Right renal cortex interstitium (tissue), 3 donors: Measurements from ENCODE around the gene TOP3B. TPM values are rescaled to one million over a fixed set of nuclear protein-coding genes. Genes with fewer than 3 reads are reported as not detected.
"Not testable (repeated sequence)": the region's sequence is repeated elsewhere in the genome, so short reads cannot be mapped to it uniquely, and the experiment has no call there.

ENCODE experiments used
- DNase-seq, 3 donors: peaks; one replicate each; pipeline ENCODE4 v3.0.0-alpha.2; 2013; ENCODE audit warnings: low read depth in 3 of 3, low spot score in 2 of 3
- polyA plus RNA-seq, 3 donors: library from polyadenylated mRNA; unstranded; fragments of 120-200 nt; gene quantifications; one replicate each; pipeline ENCODE4 v1.2.1, GENCODE V29; 2013; ENCODE audit not compliant: insufficient read length in 3 of 3

Gene TOP3B
- polyA plus RNA-seq, 3 donors, result 22.4 to 27.8 (median 22.9) TPM

GRCh38 chr22:21932347-21932746 is 50.2 kb downstream of the TOP3B start:
- DNase-seq, result no peak

- DNase-seq, result no peak
Measured at GRCh38 chr22:21931056-21931455, 51.5 kb downstream of the TOP3B start.

GRCh38 chr22:21929253-21929652 is 53.3 kb downstream of the TOP3B start:
- DNase-seq, result no peak

GRCh38 chr22:21928048-21928447 is 54.5 kb downstream of the TOP3B start:
- no peak for DNase-seq

GRCh38 chr22:21927174-21927823 is 55.3 kb downstream of the TOP3B start:
- no peak for DNase-seq

GRCh38 chr22:21926728-21927127 is 55.9 kb downstream of the TOP3B start:
- DNase-seq, result no peak

GRCh38 chr22:21923163-21923561 is 59.4 kb downstream of the TOP3B start:
- no peak for DNase-seq

- no peak for DNase-seq
Measured at GRCh38 chr22:21922370-21923162, 60.0 kb downstream of the TOP3B start.

- no peak for DNase-seq
Measured at GRCh38 chr22:21921729-21922128, 60.9 kb downstream of the TOP3B start.

GRCh38 chr22:21921184-21921721 is 61.3 kb downstream of the TOP3B start:
- DNase-seq, result no peak

- DNase-seq, result no peak
Measured at GRCh38 chr22:21920341-21921183, 62.0 kb downstream of the TOP3B start.

GRCh38 chr22:21919526-21920307 is 62.9 kb downstream of the TOP3B start:
- DNase-seq, result no peak

- DNase-seq, result no peak
Measured at GRCh38 chr22:21918466-21919185, 64.0 kb downstream of the TOP3B start.

- no peak for DNase-seq
Measured at GRCh38 chr22:21917959-21918261, 64.7 kb downstream of the TOP3B start.

GRCh38 chr22:21917181-21917958 is 65.2 kb downstream of the TOP3B start:
- peak in 1 of 3 donors; percentile 16 for DNase-seq

GRCh38 chr22:21916309-21916918 is 66.2 kb downstream of the TOP3B start:
- no peak for DNase-seq

GRCh38 chr22:21915624-21916308 is 66.8 kb downstream of the TOP3B start:
- DNase-seq, result no peak

- DNase-seq, result not testable (repeated sequence)
Measured at GRCh38 chr22:21914033-21914642, 68.4 kb downstream of the TOP3B start.
